Choroid plexus epithelial cell (primary cell): ENCODE data around the gene NEUROD4.
"Not testable (repeated sequence)": the region's sequence is repeated elsewhere in the genome, so short reads cannot be mapped to it uniquely, and the experiment has no call there.

Experiments
- DNase-seq: peaks from one replicate; pipeline ENCODE4 v3.0.0-alpha.2; 2010; ENCODE audit warnings: low read depth
- H3K4me3 ChIP-seq: 2 replicates; pipeline ENCODE4 v1.5.1; 2011; ENCODE audit warnings: low read depth, mild to moderate bottlenecking, control low read depth, low read length, moderate library complexity
- TF ChIP-seq, protein P1 (sequence below): conservative IDR thresholded peaks from 2 replicates; pipeline ENCODE4 v1.5.1; 2011; ENCODE audit warnings: low read depth, mild to moderate bottlenecking, control low read depth, inconsistent platforms, low read length, moderate library complexity

The NEUROD4 gene

DNA sequence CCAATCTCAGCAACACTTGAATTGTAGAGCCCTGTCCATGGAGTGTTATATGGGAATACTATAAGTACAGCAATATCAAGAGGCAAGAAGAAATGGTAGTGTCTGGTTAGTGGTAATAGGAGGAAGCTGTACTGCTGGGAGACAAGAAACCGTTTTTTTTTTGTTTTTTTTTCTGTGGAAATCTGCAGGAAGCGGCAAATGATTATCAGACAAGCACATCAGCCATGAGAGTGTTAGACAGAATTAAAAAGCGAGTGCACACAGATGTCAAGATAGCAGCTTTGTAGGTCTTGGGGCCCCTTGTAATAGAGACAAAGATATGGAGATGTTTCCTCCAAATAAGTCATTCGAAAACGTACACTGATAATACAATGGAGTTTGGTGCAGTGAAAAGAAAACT, 41.9 kb upstream of the NEUROD4 start:
- no peak for DNase-seq
- no peak overlapping the region for H3K4me3 ChIP-seq
- TF ChIP-seq, protein P1, sequence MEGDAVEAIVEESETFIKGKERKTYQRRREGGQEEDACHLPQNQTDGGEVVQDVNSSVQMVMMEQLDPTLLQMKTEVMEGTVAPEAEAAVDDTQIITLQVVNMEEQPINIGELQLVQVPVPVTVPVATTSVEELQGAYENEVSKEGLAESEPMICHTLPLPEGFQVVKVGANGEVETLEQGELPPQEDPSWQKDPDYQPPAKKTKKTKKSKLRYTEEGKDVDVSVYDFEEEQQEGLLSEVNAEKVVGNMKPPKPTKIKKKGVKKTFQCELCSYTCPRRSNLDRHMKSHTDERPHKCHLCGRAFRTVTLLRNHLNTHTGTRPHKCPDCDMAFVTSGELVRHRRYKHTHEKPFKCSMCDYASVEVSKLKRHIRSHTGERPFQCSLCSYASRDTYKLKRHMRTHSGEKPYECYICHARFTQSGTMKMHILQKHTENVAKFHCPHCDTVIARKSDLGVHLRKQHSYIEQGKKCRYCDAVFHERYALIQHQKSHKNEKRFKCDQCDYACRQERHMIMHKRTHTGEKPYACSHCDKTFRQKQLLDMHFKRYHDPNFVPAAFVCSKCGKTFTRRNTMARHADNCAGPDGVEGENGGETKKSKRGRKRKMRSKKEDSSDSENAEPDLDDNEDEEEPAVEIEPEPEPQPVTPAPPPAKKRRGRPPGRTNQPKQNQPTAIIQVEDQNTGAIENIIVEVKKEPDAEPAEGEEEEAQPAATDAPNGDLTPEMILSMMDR = no peak

DNA sequence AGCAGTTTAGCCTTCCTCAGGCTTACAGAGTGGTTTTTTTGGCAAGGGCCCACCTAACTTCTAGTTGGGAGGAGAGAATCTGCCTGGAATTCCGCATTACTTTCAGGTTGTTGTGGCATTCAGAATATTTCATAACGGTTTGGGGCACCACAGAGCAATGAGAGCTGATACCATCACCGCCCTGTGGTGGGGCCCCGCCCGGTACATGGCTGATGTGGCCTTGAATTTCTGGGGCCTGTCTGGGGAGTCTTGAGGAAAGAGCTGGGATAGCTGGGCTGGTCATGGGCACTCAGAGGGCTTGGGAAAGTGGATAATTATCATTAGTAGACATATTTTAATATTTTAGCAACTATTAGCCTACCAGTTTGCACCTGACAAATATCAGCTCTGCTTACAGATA, 39.4 kb upstream of the NEUROD4 start:
- DNase-seq = no peak
- no peak overlapping the region for H3K4me3 ChIP-seq
- TF ChIP-seq, protein P1 = no peak

- no peak for DNase-seq
- TF ChIP-seq, protein P1 = no peak
- no peak overlapping the region for H3K4me3 ChIP-seq
These were observed 38.0 kb upstream of the NEUROD4 start for GRCh38 chr12:54981796-54982195.

GRCh38 chr12:54983536-54984101, 36.2 kb upstream of the NEUROD4 start:
- no peak overlapping the region for H3K4me3 ChIP-seq
- DNase-seq = no peak
- TF ChIP-seq, protein P1 = no peak

GRCh38 chr12:54984658-54985376, 35.0 kb upstream of the NEUROD4 start, which contains the start of gene TESPA1:
TESPA1 (minus strand) TSS chr12:54984762; CDS start chr12:54974562, 10,200 bp downstream.
- H3K4me3 ChIP-seq = no peak within 1 kb of the TSS
- no peak for DNase-seq
- TF ChIP-seq, protein P1 = no peak

- H3K4me3 ChIP-seq, DNase-seq: not testable (repeated sequence)
These were observed 33.0 kb upstream of the NEUROD4 start for GRCh38 chr12:54986773-54987172.

DNA sequence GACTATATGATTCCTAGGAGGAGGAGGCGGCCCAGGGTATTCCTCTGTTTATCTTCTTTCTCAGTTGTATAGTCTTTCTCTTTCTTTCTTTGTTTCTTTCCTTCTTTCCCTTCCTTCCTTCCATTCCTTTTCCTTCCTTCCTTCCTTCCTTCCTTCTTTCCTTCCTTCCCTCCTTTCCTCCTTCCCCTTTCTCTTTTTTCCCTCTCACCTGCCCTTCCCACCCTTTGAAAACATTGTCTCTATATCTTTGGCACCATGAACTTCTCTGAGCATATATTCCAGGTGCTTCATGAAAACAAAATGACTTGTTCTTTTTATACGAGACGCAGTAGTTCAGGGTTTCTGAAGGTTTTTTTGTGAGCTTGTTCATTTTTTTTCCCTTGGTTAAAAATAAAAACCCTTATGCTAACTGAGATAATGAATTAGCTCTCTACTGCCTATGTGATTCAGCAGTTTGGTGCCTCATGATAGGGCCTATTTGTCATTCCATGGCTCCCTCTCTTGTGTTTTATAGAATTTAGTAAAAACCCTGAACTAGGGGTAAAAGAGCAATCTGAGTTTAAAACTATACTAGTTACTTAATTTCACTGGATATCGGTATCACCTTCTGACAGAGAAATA, 32.1 kb upstream of the NEUROD4 start:
- H3K4me3 ChIP-seq = no peak overlapping the region
- TF ChIP-seq, protein P1 = no peak
- no peak for DNase-seq
